Measurements from ENCODE around the gene MTM1.

Gene MTM1

DNA sequence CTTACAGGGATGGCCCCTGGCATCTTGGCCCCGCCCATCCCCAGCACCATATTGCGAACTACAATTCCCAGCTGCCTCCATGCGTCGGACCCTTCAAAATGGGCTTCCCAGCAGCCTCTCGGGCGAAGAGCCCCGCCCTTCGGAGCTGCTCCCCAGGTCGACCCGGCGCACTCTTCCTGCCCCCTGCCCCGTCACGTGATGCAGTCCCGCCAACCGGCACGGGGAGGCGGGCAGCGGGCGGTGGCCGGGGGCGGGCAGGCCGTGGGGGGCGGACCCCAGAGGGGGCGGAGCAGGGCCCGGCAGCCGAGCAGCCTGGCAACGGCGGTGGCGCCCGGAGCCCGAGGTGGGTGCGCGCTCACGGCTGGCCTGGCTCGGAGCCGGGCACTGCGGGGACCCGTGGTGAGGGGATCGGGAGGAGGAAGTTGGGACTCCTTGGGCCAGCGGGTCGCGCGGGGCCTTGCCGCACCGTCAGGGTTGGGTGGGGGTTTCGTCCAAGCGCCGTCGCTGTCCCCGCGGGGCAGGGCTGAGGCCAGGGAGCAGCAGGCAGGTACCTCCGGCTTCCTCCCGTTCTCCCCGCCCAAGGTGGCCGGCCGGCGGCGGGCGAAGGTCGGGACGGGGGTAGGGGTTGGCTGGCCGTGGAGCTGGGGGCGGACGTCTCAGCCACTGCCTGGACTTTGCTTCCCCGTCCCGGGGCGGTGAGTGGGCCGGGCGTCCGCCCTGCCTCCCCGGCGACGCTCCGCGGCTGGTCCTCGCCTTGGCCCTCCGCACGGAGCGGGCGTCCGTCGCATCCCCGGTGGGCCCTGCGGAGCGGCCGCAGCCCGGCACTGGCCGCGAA, at the start of gene MTM1:
Gene MTM1, plus strand, starts transcription at position 302 of the 835 bp plus-strand sequence. CDS start 23,994 bp downstream, outside the sequence.
- TF ChIP-seq, protein P1, sequence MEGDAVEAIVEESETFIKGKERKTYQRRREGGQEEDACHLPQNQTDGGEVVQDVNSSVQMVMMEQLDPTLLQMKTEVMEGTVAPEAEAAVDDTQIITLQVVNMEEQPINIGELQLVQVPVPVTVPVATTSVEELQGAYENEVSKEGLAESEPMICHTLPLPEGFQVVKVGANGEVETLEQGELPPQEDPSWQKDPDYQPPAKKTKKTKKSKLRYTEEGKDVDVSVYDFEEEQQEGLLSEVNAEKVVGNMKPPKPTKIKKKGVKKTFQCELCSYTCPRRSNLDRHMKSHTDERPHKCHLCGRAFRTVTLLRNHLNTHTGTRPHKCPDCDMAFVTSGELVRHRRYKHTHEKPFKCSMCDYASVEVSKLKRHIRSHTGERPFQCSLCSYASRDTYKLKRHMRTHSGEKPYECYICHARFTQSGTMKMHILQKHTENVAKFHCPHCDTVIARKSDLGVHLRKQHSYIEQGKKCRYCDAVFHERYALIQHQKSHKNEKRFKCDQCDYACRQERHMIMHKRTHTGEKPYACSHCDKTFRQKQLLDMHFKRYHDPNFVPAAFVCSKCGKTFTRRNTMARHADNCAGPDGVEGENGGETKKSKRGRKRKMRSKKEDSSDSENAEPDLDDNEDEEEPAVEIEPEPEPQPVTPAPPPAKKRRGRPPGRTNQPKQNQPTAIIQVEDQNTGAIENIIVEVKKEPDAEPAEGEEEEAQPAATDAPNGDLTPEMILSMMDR (IDR thresholded peaks at IDR 0.05; ENCODE audit: insufficient read depth, low read depth, low read length, missing control alignments) = no peak
- H3K4me3 ChIP-seq (ENCODE audit: low read length) = peak within 1 kb of the TSS; percentile 56
- peak; percentile 95 for DNase-seq (ENCODE audit: low read depth)

DNA sequence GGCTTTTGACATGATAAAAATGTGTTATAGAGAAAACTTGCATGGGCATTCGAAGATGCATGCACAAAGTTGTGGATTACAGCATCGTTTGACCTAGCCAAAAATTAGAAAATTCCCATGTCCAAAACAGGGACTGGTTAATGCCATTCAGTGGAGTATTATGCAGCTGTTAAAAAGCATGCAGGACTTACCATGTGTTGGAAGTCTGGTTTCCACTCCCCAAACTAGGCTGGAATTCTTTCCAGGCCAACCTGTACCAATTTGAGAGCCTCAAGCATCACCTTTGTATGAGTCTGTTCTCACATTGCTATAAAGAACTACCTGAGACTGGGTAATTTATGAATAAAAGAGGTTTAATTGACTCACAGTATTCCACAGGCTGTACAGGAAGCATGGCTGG, 45.9 kb upstream of the MTM1 start:
- H3K4me3 ChIP-seq (ENCODE audit: low read length) = no peak overlapping the region
- TF ChIP-seq, protein P1 (IDR thresholded peaks at IDR 0.05; ENCODE audit: insufficient read depth, low read depth, low read length, missing control alignments) = no peak
- DNase-seq (ENCODE audit: low read depth) = no peak

DNA sequence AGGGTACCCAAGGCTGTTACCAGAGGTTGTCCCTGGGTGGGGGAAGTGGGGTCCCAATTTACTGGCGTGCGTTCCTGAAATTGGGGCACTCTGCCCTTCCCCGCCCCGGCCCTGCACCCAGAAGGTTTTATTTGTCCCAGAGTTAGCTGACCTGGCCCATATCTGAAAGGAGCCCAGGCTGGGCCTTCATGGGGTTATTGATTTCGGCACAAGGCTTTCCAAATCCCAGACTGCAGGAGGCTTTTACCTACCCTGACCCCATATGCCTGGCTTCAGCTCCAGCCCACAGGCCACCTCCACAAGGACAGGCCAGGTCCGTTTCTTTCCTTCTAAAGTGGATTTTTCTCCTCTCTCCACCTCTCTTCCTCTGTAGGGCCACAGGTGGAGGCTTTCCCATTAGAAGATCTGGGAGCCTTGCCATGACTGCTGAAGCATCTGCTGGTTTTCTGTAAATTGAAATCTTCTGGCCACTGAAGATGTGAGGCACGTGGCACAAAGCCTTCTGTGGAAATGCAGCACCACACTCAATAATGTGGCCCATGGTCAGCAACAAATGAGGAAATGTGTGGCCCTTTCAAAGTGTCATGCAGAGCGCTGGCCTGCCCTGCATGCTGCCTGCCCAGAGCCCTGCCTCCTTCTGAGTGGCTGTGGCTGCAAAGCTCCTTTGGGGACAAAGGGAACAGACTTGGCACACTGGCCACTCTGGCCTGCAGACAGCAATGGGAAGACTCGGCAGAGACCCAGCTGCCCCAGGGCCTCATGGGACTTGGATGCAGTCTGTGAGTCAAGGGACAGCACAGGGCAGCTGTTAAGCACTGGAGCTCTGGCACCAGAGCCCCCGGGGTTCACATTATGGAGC, 43.1 kb upstream of the MTM1 start:
- TF ChIP-seq, protein P1 (IDR thresholded peaks at IDR 0.05; ENCODE audit: insufficient read depth, low read depth, low read length, missing control alignments) = no peak
- DNase-seq (ENCODE audit: low read depth) = no peak
- H3K4me3 ChIP-seq (ENCODE audit: low read length) = no peak overlapping the region

DNA sequence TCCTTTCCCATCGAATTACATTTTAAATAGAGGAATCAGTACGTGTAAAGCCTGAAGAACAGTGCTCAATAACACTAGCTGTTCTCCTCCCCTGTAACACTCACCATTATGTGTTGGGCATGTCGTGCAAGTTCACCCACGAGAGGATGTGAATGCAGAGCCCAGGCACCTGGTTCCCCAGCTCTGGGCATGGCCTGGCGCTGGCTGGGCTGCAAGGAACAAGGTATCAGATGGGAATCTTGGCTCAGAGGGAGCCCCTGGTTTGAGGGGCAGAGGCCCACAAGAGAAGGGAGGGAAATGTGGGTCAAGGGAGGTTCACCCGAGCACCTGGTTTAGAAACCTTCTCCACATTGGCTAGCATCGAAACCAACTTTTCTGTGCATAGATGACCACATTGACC, 41.7 kb upstream of the MTM1 start:
- H3K4me3 ChIP-seq (ENCODE audit: low read length) = no peak overlapping the region
- TF ChIP-seq, protein P1 (IDR thresholded peaks at IDR 0.05; ENCODE audit: insufficient read depth, low read depth, low read length, missing control alignments) = no peak
- no peak for DNase-seq (ENCODE audit: low read depth)

DNA sequence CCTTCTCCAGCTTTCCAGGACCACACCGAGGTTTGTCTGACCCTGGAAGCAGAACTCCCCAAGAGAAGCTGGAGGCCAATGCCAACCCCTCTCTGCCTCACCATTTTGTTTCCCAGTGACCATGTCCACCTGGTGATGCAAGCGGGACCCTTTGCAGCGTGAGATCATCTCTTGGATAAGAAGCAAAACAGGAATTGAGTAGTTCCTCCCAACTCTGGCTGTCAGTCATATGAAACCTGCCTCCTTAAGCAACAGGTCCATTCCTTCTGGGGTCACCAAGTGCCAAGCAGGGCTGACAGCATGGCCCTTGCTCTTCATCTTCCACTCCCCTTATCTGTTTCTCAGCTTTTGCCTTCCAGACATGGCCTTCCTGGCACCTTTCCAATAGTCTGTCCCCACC, 41.3 kb upstream of the MTM1 start:
- TF ChIP-seq, protein P1 (IDR thresholded peaks at IDR 0.05; ENCODE audit: insufficient read depth, low read depth, low read length, missing control alignments) = no peak
- no peak overlapping the region for H3K4me3 ChIP-seq (ENCODE audit: low read length)
- no peak for DNase-seq (ENCODE audit: low read depth)

DNA sequence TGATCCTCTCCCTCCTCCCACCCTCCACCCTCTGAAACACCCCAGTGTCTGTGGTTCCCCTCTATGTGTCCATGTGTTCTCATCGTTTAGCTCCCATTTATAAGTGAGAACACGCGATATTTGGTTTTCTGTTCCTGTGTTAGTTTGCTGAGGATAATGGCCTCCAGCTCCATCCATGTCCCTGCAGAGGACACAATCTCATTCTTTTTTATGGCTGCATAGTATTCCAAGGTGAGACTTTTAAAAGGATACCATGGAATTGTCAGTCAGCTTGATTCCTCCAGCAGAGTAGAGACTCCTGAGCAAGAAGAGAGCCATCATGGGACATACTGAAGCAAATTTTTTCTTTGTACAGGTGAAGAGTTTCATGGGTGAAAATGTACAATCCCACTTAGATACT, 38.8 kb upstream of the MTM1 start:
- DNase-seq (ENCODE audit: low read depth) = no peak
- H3K4me3 ChIP-seq (ENCODE audit: low read length) = no peak overlapping the region
- TF ChIP-seq, protein P1 (IDR thresholded peaks at IDR 0.05; ENCODE audit: insufficient read depth, low read depth, low read length, missing control alignments) = no peak

All from epithelial cell of esophagus (primary cell).